Nucleus accumbens (tissue), 56 donors: Measurements from ENCODE around the gene IP6K3.
A peak's percentile ranks its signal among the peaks of the same experiment; 100 is the strongest.

ENCODE experiments used
- DNase-seq, 56 donors: peaks; one replicate each; lab custom pipeline; 2025; lab: John Stamatoyannopoulos, UW

IP6K3 gene

GRCh38 chr6:33710296-33711121 is 36.2 kb downstream of the IP6K3 start:
- DNase-seq: no peak

DNA sequence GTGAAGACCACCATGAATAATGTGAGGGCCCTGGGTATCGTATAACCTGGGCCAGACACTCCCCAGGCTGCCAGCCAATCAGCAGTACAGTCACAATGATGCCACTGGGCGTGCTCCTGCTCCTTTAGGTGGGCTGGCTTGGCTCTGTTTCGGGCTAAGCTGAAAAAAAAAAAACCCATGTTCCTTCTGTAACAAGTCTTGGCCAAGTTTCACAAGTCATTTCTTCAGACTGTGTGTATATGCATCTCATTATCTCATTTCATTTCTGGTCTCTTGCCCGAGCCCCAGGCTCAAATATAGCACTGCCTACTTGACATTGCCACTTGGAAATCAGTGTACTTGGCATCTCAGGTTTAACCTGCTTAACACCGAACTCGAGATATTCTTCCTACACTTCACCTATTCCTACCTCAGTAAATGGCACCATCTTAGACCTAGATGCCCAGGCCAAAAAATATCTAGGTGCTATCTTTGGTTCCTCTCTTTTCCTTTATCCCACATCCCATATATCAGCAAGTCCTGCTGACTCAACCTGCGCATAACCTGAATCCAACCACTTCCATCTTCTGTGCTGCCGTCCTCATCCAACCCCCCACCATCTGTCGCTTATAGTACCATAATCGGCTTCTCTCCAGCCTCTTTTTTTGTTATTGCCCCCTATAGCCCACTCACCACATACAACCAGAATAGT is 37.0 kb downstream of the IP6K3 start:
- no peak for DNase-seq

DNA sequence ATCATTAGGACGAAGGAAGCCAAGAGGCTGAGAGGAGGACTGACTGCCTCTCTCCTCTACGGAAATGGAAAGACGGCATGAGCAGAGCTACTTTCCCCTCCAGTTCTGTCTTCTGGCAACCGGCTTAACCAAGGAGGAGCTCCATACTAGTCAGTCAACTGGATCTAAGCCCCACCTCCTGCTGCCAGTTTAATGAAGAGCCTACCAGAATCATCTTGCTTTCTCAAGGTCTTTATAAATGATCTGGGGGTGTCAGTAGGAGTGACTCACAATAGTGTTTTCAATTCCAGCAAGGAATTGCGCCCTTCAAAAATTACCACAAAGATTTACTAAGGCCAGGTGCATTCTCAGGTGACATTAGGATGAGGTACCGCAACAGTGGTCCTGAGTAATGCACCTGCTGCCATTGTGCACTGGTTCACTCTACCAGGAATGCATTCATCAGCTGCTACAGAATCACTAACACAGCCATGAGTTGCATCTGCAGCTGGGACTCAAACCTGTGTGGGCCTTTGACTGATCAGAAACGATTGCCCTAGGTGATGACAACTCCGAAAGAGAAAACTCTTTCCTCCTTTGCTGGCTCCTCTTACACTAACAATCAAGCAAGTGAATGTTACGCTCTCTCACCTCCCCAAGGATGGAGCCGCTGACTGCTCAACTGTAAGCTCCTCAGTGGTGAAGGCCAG is 38.0 kb downstream of the IP6K3 start:
- DNase-seq: peak in 15 of 56 donors; percentile 18 to 66 (median 36)

DNA sequence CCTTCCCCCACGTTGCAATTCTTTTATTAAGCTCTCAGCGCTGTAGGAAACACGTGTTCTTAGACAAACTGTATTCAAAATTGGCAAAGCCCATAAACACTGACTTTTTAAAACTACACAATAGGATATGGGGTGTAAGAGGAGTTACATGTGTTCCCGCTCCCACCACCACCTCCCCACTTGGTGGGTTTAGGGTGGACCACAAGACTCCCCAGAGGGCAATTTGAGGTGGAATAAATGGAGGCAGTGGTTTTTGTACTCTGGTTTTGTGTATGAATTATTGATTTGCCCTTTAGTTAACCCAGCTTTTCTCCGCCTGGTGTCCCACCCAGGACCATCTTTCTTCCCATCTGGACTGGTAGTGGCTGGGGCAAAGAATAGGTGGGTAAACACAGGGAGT is 38.9 kb downstream of the IP6K3 start:
- no peak for DNase-seq

GRCh38 chr6:33705955-33706725 is 40.6 kb downstream of the IP6K3 start:
- DNase-seq: no peak

GRCh38 chr6:33705268-33705885 is 41.3 kb downstream of the IP6K3 start:
- no peak for DNase-seq

- DNase-seq: no peak
Measured at GRCh38 chr6:33704215-33705066, 42.3 kb downstream of the IP6K3 start.

GRCh38 chr6:33702345-33702977 is 44.2 kb downstream of the IP6K3 start:
- peak in 4 of 56 donors; percentile 19 to 34 (median 28) for DNase-seq

GRCh38 chr6:33700391-33701050 is 46.2 kb downstream of the IP6K3 start:
- DNase-seq: peak in 32 of 56 donors; percentile 4 to 63 (median 19)

DNA sequence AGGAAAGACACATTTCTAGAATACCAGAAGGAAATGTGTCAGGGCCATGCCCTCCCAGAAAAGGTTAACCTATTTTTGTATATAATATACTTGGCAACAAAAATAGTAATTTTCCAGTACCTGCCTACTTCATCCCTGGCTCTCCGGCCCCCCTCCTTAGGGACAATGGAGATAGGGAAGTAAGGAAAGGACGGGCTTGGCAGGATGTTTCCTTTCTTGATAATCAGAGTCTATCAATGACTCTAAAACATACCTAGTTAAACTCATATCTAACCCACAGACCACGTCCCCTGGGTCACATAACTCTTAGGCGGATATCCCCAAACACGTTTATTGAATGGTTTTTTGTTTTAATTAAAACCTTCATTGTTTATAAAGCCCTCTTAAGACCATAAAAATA is 47.0 kb downstream of the IP6K3 start:
- no peak for DNase-seq

- no peak for DNase-seq
Measured at GRCh38 chr6:33699131-33699530, 47.6 kb downstream of the IP6K3 start.

- DNase-seq: no peak
Measured at GRCh38 chr6:33698494-33698893, 48.2 kb downstream of the IP6K3 start.

- no peak for DNase-seq
Measured at GRCh38 chr6:33697845-33698244, 48.9 kb downstream of the IP6K3 start.

DNA sequence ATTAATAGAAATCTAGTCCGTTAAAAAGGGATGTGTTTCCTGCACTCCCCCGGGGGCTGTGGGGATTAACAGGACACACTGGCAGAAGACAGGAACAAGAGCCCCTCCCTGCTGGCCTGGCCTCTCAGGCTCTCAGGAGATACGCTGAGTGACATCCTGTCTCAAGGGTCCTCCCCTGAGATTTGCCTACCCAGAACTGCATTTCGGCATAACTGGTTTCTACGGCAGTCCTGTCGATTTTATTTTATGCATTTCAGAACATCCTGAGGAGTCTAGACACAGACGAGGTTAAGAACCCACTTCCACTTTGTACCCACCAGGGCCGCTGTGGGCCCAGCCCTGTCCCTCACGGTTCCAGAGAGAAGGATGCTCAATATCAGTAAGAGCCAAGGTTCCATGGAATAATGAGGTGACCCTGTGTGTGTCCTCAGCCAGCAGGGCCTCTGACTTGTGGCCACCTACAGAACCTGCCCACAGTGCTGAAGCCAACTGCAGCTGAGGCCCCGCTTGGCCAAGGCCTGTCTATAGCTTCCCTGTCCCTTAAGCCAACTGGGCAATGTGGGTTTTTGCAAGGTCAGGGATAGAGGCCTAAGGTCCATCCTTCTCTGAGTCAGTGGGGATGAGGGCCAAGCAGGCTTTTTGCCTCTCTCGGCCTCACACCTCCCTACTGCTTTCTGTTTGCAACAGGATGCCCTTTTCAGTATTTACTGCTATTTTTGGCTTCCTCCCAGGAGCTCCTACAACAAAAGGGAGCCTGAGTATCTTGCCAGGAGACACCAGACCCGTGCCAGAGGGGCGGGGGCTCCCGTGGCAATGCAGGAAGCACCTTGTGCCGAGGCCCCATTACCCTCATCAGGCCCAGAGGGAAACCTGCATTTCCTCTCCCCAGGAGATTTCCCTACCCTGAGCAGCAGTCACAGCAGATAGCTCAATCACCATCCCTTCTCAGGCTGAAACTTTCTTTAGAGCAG is 49.9 kb downstream of the IP6K3 start:
- DNase-seq: peak in 8 of 56 donors; percentile 9 to 44 (median 28)

- no peak for DNase-seq
Measured at GRCh38 chr6:33696076-33696475, 50.6 kb downstream of the IP6K3 start.

- DNase-seq: peak in 21 of 56 donors; percentile 6 to 51 (median 21)
Measured at GRCh38 chr6:33695451-33695887, 51.2 kb downstream of the IP6K3 start.

GRCh38 chr6:33694977-33695376 is 51.7 kb downstream of the IP6K3 start:
- peak in 1 of 56 donors; percentile 40 for DNase-seq
